Measurements from ENCODE around the gene TPM2. TPM values are rescaled to one million over a fixed set of nuclear protein-coding genes. Genes with fewer than 3 reads are reported as not detected.
A peak's percentile ranks its signal among the peaks of the same experiment; 100 is the strongest.

The TPM2 gene
- polyA plus RNA-seq, 1 of the 3 experiments (the other 2 are of a cell fraction): 620 TPM

- Histone ChIP-seq H3K9me2 (no peaks in the 10 kb centered on the region), H3K27me3 (ENCODE audit: insufficient read depth) (no peaks in the 10 kb centered on the region), H3K9me3 (no peaks in the 10 kb centered on the region), H3K4me1 (ENCODE audit: control insufficient read depth in 1 of 2, insufficient read depth in 2 of 2, low read depth in 1 of 2, low read length in 1 of 2) (peaks cover 0 to 12% of the 10 kb centered on the region in 2 experiments; a peak in 1 of 4 replicates), H4K20me1 (ENCODE audit: insufficient read depth) (no peaks in the 10 kb centered on the region), H3K4me3 (ENCODE audit: low read depth in 2 of 2, low read length in 1 of 2) (peak overlapping the region; percentile 61 to 65), H3K9ac (peak overlapping the region; percentile 70; the same call in 1 of the 2 replicates), H3K27ac (ENCODE audit: low read depth in 2 of 2, low read length in 1 of 2) (peak overlapping the region; percentile 48 to 53; a peak in 3 of 4 replicates), H3K79me2 (ENCODE audit: insufficient read depth) (peaks cover 19% of the 10 kb centered on the region; the same call in 1 of the 2 replicates), H2AFZ (ENCODE audit: low read depth) (peak overlapping the region; percentile 92), H3K4me2 (peak overlapping the region; percentile 76), H3F3A (replicated peaks; ENCODE audit: insufficient read depth) (peaks cover 31% of the 10 kb centered on the region), H3K36me3 (replicated peaks in 1 of 2; ENCODE audit: control insufficient read depth in 1 of 2, insufficient read depth in 2 of 2, low read length in 1 of 2) (peaks cover 0 to 7% of the 10 kb centered on the region in 2 experiments)
- ChIA-PET POLR2A (interaction anchor here (1.9 to 2.8 kb wide), 2 partner anchors 10 to 67 kb away, joined by 9 to 11 read pairs; partner anchors contain the start of genes CREB3 and TLN1), CTCF (interaction anchor here (0.7 to 3.4 kb wide), 12 partner anchors 8 to 92 kb away, joined by 3 to 30 read pairs (median 6); partner anchors contain the start of genes CA9, CCDC107, CREB3 and RMRP)
- no peak for DNase-seq
- WGBS (ENCODE audit: low lambda C conversion rate): 48% methylated on average over 5 of the region's 5 CpGs
- TF ChIP-seq EP300 (IDR thresholded peaks at IDR 0.05; ENCODE audit: borderline replicate concordance in 1 of 2, low read depth in 1 of 2, low read length in 1 of 2) (no peak), REST (IDR thresholded peaks at IDR 0.05; ENCODE audit: low read depth, low read length) (no peak), GATA2 (CRISPR knock-in tag; IDR thresholded peaks at IDR 0.05) (no peak), FOXJ3 (CRISPR knock-in tag; IDR thresholded peaks at IDR 0.05) (no peak), TEAD4 (IDR thresholded peaks at IDR 0.05; ENCODE audit: borderline replicate concordance, insufficient read depth) (no peak), YY1 (IDR thresholded peaks at IDR 0.05; ENCODE audit: low read depth) (no peak), SIN3A (IDR thresholded peaks at IDR 0.05; ENCODE audit: borderline replicate concordance, low read depth, low read length) (no peak), MXI1 (IDR thresholded peaks at IDR 0.05; ENCODE audit: low read depth, low read length) (no peak)
- TF ChIP-seq, protein P1, sequence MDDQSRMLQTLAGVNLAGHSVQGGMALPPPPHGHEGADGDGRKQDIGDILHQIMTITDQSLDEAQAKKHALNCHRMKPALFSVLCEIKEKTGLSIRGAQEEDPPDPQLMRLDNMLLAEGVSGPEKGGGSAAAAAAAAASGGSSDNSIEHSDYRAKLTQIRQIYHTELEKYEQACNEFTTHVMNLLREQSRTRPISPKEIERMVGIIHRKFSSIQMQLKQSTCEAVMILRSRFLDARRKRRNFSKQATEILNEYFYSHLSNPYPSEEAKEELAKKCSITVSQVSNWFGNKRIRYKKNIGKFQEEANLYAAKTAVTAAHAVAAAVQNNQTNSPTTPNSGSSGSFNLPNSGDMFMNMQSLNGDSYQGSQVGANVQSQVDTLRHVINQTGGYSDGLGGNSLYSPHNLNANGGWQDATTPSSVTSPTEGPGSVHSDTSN (IDR thresholded peaks at IDR 0.05): no peak
- TF ChIP-seq, protein P2, sequence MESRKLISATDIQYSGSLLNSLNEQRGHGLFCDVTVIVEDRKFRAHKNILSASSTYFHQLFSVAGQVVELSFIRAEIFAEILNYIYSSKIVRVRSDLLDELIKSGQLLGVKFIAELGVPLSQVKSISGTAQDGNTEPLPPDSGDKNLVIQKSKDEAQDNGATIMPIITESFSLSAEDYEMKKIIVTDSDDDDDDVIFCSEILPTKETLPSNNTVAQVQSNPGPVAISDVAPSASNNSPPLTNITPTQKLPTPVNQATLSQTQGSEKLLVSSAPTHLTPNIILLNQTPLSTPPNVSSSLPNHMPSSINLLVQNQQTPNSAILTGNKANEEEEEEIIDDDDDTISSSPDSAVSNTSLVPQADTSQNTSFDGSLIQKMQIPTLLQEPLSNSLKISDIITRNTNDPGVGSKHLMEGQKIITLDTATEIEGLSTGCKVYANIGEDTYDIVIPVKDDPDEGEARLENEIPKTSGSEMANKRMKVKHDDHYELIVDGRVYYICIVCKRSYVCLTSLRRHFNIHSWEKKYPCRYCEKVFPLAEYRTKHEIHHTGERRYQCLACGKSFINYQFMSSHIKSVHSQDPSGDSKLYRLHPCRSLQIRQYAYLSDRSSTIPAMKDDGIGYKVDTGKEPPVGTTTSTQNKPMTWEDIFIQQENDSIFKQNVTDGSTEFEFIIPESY (IDR thresholded peaks at IDR 0.05; ENCODE audit: borderline replicate concordance, low read depth): no peak
- TF ChIP-seq, protein P3, sequence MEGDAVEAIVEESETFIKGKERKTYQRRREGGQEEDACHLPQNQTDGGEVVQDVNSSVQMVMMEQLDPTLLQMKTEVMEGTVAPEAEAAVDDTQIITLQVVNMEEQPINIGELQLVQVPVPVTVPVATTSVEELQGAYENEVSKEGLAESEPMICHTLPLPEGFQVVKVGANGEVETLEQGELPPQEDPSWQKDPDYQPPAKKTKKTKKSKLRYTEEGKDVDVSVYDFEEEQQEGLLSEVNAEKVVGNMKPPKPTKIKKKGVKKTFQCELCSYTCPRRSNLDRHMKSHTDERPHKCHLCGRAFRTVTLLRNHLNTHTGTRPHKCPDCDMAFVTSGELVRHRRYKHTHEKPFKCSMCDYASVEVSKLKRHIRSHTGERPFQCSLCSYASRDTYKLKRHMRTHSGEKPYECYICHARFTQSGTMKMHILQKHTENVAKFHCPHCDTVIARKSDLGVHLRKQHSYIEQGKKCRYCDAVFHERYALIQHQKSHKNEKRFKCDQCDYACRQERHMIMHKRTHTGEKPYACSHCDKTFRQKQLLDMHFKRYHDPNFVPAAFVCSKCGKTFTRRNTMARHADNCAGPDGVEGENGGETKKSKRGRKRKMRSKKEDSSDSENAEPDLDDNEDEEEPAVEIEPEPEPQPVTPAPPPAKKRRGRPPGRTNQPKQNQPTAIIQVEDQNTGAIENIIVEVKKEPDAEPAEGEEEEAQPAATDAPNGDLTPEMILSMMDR (IDR thresholded peaks at IDR 0.05): no peak; the same call in 1 of the 2 replicates
- TF ChIP-seq, protein P4, sequence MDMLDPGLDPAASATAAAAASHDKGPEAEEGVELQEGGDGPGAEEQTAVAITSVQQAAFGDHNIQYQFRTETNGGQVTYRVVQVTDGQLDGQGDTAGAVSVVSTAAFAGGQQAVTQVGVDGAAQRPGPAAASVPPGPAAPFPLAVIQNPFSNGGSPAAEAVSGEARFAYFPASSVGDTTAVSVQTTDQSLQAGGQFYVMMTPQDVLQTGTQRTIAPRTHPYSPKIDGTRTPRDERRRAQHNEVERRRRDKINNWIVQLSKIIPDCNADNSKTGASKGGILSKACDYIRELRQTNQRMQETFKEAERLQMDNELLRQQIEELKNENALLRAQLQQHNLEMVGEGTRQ (IDR thresholded peaks at IDR 0.05; ENCODE audit: borderline replicate concordance, low read depth, low read length): no peak
Measured at GRCh38 chr9:35665471-35665818, 24.3 kb downstream of the TPM2 start.

All from SK-N-SH (cell line).